K562 (cell line): ENCODE results near the gene DCLK3. TPM values are rescaled to one million over a fixed set of nuclear protein-coding genes. Genes with fewer than 3 reads are reported as not detected.

Source experiments
- ATAC-seq: fragments of 200-7000 bp; cut with Tn5 transposase; 3 replicates; pipeline ENCODE4 v1.9.1; 2020; ENCODE audit warnings: moderate library complexity
- BruUV-seq: library from RNA; stranded (reverse); fragments of 400-500 nt; replicated peaks from 2 replicates; lab custom pipeline; 2021; lab: Mats Ljungman, UMichigan
- CTCF ChIA-PET: fragments of 300-600 bp; formaldehyde crosslinking; extraction: SDS; loops from one replicate; lab custom pipeline; 2021; ENCODE audit warnings: low intra/inter-chr PET ratio; lab: Yijun Ruan, JAX
- POLR2A ChIA-PET: fragments of 300-600, 350-650 bp; sonication (Branson Sonifier 250); formaldehyde crosslinking; extraction: SDS; loops from one replicate; lab custom pipeline; 2021; ENCODE audit warnings: antibody characterized with exemption, inconsistent platforms; lab: Yijun Ruan, JAX
- DNase-seq, 4 experiments: peaks; one replicate each; pipeline versions ENCODE4 v3.0.0 to v3.0.0-alpha.2; 2011 to 2018; ENCODE audit warnings: low spot score in 3 of 4, mixed read lengths in 3 of 4; ENCODE audit errors: extremely low read depth in 1 of 4
- FAIRE-seq: peaks from 2 replicates; lab custom pipeline; 2011; peaks lifted over from hg19 to GRCh38; lab: Jason Lieb, UNC
- H2AFZ ChIP-seq: 2 replicates; pipeline ENCODE4 v1.6.0; 2011; ENCODE audit warnings: low read depth, low read length, control low read depth, inconsistent platforms
- H3K27ac ChIP-seq: fragments of 200-600 bp; 3 replicates; pipeline ENCODE4 v1.8.0; 2011; ENCODE audit warnings: low read depth, mild to moderate bottlenecking, control low read depth, inconsistent platforms, low read length, moderate library complexity, mixed read lengths; ENCODE audit errors: extremely low read depth
- H3K27me3 ChIP-seq, 2 experiments: fragments of 300-600 bp in 1 of 2; 2 replicates in 1 of 2; 3 replicates in 1 of 2; pipeline versions ENCODE4 v1.6.0 to v1.8.0; 2011; ENCODE audit warnings: inconsistent platforms in 2 of 2, low read length in 2 of 2, mild to moderate bottlenecking in 1 of 2, mixed read lengths in 1 of 2, moderate library complexity in 1 of 2; ENCODE audit not compliant: control insufficient read depth in 2 of 2, insufficient read depth in 2 of 2
- H3K36me3 ChIP-seq: fragments of 300-600 bp; 3 replicates; pipeline ENCODE4 v1.8.0; 2011; ENCODE audit warnings: mild to moderate bottlenecking, low read length, inconsistent platforms; ENCODE audit not compliant: control insufficient read depth, insufficient read depth
- H3K4me1 ChIP-seq, 2 experiments: fragments of 200-600 bp in 1 of 2; replicated peaks in 1 of 2; 2 replicates in 1 of 2; 3 replicates in 1 of 2; pipeline versions ENCODE4 v1.5.1 to v1.8.0; 2011; ENCODE audit warnings: inconsistent platforms in 2 of 2, low read length in 2 of 2, mild to moderate bottlenecking in 1 of 2, mixed read lengths in 1 of 2, moderate library complexity in 1 of 2; ENCODE audit not compliant: control insufficient read depth in 2 of 2, insufficient read depth in 2 of 2
- H3K4me2 ChIP-seq: 2 replicates; pipeline ENCODE4 v1.6.1; 2011; ENCODE audit warnings: low read length, control low read depth, inconsistent platforms, mixed read lengths; ENCODE audit not compliant: insufficient read depth
- H3K4me3 ChIP-seq: fragments of 200-600 bp; sonication (generic), shearing (Covaris generic); 2 replicates; pipeline ENCODE4 v1.5.1; 2016; ENCODE audit warnings: control low read depth, inconsistent platforms
- H3K79me2 ChIP-seq: fragments of 200-600 bp; 3 replicates; pipeline ENCODE4 v1.8.0; 2011; ENCODE audit warnings: low read length, inconsistent platforms; ENCODE audit not compliant: control insufficient read depth, insufficient read depth
- H3K9ac ChIP-seq, 2 experiments: 2 replicates each; pipeline versions ENCODE4 v1.6.0 to v1.6.1; 2011; ENCODE audit warnings: low read depth in 2 of 2, low read length in 2 of 2, control low read depth in 1 of 2, inconsistent platforms in 1 of 2, mild to moderate bottlenecking in 1 of 2, mixed read lengths in 1 of 2; ENCODE audit not compliant: insufficient read depth in 1 of 2
- H3K9me1 ChIP-seq: one replicate; pipeline ENCODE4 v1.6.0; 2011; ENCODE audit warnings: inconsistent platforms, mild to moderate bottlenecking, low read length, moderate library complexity; ENCODE audit not compliant: control insufficient read depth, insufficient read depth
- H3K9me3 ChIP-seq: replicated peaks from 2 replicates; pipeline ENCODE4 v1.5.1; 2011; ENCODE audit warnings: low read depth, low read length, inconsistent platforms; ENCODE audit not compliant: control insufficient read depth, insufficient read depth
- H4K20me1 ChIP-seq: replicated peaks from 2 replicates; pipeline ENCODE4 v1.6.1; 2011; ENCODE audit warnings: low read length, inconsistent platforms, mixed read lengths; ENCODE audit not compliant: control insufficient read depth, insufficient read depth
- EWSR1 ChIP-seq: fragments of 450-650 bp; IDR thresholded peaks from 2 replicates; pipeline ENCODE4 v1.6.1; 2018; ENCODE audit warnings: borderline replicate concordance, mild to moderate bottlenecking, low read depth, moderate library complexity; ENCODE audit not compliant: partially characterized antibody
- HNRNPL ChIP-seq: fragments of 200-400 bp; formaldehyde crosslinking; IDR thresholded peaks from 2 replicates; pipeline ENCODE4 v1.6.1; 2017; ENCODE audit warnings: low read depth, mild to moderate bottlenecking, low read length
- MAFG ChIP-seq: fragments of 450-650 bp; conservative IDR thresholded peaks from 2 replicates; pipeline ENCODE4 v1.6.1; 2016; ENCODE audit warnings: missing genetic modification characterization, missing compliant biosample characterization
- NR2C1 ChIP-seq, 2 experiments: fragments of 450-650 bp; IDR thresholded peaks; 2 replicates each; pipeline ENCODE4 v1.6.1; 2017; ENCODE audit warnings: mild to moderate bottlenecking in 2 of 2, antibody characterized with exemption in 1 of 2, inconsistent platforms in 1 of 2, missing compliant biosample characterization in 1 of 2, missing genetic modification characterization in 1 of 2
- RBM25 ChIP-seq: fragments of 200-400 bp; formaldehyde crosslinking; IDR thresholded peaks from 2 replicates; pipeline ENCODE4 v1.6.1; 2018; ENCODE audit warnings: low read length, low read depth, moderate library complexity; ENCODE audit not compliant: severe bottlenecking
- U2AF1 ChIP-seq: fragments of 200-400 bp; formaldehyde crosslinking; optimal IDR thresholded peaks from 2 replicates; pipeline ENCODE3; 2017; ENCODE audit warnings: mild to moderate bottlenecking, low read depth, low read length, moderate library complexity
- ZBED1 ChIP-seq: IDR thresholded peaks from 2 replicates; pipeline ENCODE4 v1.6.1; 2014
- ZFP1 ChIP-seq: fragments of 450-650 bp; formaldehyde crosslinking; IDR thresholded peaks from 2 replicates; pipeline ENCODE4 v1.4.0; 2020; ENCODE audit warnings: mild to moderate bottlenecking, mixed read lengths
- WGBS: fragments of 100-300 bp; shearing (Covaris generic); methylation state at CpG from one replicate; pipeline ENCODE4 v1.1.6; 2016; ENCODE audit warnings: low coverage, mixed read lengths; ENCODE audit not compliant: insufficient coverage; ENCODE audit errors: missing lambda C conversion rate; 5-methylcytosine and 5-hydroxymethylcytosine counted together
- in situ Hi-C: fragments of 300-500 bp; cut with MboI; formaldehyde crosslinking; loops from 4 replicates; pipeline ENCODE4 v1.15.0; 2018; ENCODE audit warnings: inconsistent platforms, mixed read lengths
- intact Hi-C: fragments of 100-400 bp; cut with micrococcal nuclease; formaldehyde crosslinking; loops from 2 replicates; pipeline ENCODE4 v1.14.2; 2022
- polyA plus RNA-seq, 8 experiments: library from polyadenylated mRNA; depleted of rRNA in 4 of 8; stranded (reverse) in 5 of 8; unstranded in 3 of 8; fragments of >200 nt; fragmentation: Nextera tagmentation in 2 of 8; fragmentation: Illumina TruSeq in 1 of 8; extraction: Ambion mirVana in 2 of 8; extraction: Trizol in 1 of 8; gene quantifications; 2 replicates each; pipeline versions ENCODE4 v1.2.1 to v1.2.3, GENCODE V29; 2011 to 2014; ENCODE audit warnings: inconsistent platforms in 1 of 8, missing spikeins in 1 of 8
- total RNA-seq, 7 experiments: library from RNA; depleted of rRNA in 6 of 7; stranded (reverse); fragments of >200 nt in 6 of 7; fragmentation: Illumina TruSeq in 2 of 7; extraction: Trizol in 2 of 7; gene quantifications; 2 replicates each; pipeline versions ENCODE4 v1.2.1 to v1.2.3, GENCODE V29; 2011 to 2021; ENCODE audit warnings: low replicate concordance in 1 of 7
- TF ChIP-seq, protein P1 (sequence below): fragments of 250-450 bp; sonication (Bioruptor Pico); IDR thresholded peaks from 2 replicates; pipeline ENCODE4 v1.8.0; 2022; ENCODE audit warnings: inconsistent platforms, mild to moderate bottlenecking, moderate library complexity, borderline replicate concordance
- TF ChIP-seq, protein P2 (sequence below): sonication (generic); formaldehyde crosslinking; IDR thresholded peaks from 2 replicates; pipeline ENCODE4 v1.9.0; 2022; ENCODE audit warnings: mild to moderate bottlenecking, missing genetic modification reagents

Gene DCLK3
- total and polyA plus RNA-seq, 9 of the 15 experiments (the other 6 are each of a cell fraction or from before 2014, with no cell fraction given) = not detected

DNA sequence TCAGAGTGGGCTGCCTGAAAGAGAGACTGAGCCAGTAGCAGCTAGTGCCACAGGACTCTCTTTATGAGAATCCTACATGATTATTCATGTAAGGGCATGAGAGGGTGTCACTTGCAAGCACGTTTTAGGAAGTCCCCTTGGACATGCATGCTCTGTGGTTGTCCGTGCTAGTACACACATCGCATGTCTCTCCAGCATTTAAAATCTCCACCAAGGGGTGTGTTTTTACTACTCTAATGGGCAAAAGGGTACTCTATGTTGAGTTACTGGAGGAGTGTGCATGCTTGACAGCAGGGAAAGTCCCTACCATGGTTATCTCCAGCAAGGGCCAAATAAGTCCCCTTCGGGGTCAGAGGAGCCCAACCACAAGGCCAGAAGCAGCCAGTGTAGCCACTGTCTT, 70.7 kb downstream of the DCLK3 start:
- no peak for ATAC-seq
- Histone ChIP-seq H3K27me3 (no peaks in the 10 kb centered on the region), H3K36me3 (no peaks in the 10 kb centered on the region), H3K4me1 (no peaks in the 10 kb centered on the region), H3K9me3 (no peaks in the 10 kb centered on the region), H3K4me3 (no peak overlapping the region), H3K9me1 (no peaks in the 10 kb centered on the region), H3K9ac (no peak overlapping the region), H3K27ac (no peak overlapping the region), H4K20me1 (no peaks in the 10 kb centered on the region), H2AFZ (no peak overlapping the region), H3K4me2 (no peak overlapping the region), H3K79me2 (no peaks in the 10 kb centered on the region)
- no peak for DNase-seq
- intact Hi-C loops = no loop called here
- no peak for TF ChIP-seq RBM25
- no peak for TF ChIP-seq EWSR1
- no peak for TF ChIP-seq U2AF1
- TF ChIP-seq NR2C1 (IDR thresholded peaks at IDR 0.05) = no peak
- no peak for TF ChIP-seq NR2C1 (tag; IDR thresholded peaks at IDR 0.05)
- TF ChIP-seq, protein P1, sequence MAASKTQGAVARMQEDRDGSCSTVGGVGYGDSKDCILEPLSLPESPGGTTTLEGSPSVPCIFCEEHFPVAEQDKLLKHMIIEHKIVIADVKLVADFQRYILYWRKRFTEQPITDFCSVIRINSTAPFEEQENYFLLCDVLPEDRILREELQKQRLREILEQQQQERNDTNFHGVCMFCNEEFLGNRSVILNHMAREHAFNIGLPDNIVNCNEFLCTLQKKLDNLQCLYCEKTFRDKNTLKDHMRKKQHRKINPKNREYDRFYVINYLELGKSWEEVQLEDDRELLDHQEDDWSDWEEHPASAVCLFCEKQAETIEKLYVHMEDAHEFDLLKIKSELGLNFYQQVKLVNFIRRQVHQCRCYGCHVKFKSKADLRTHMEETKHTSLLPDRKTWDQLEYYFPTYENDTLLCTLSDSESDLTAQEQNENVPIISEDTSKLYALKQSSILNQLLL (CRISPR knock-in tag) = no peak
- no peak for TF ChIP-seq HNRNPL
- no peak for TF ChIP-seq MAFG (tag)
- TF ChIP-seq, protein P2, sequence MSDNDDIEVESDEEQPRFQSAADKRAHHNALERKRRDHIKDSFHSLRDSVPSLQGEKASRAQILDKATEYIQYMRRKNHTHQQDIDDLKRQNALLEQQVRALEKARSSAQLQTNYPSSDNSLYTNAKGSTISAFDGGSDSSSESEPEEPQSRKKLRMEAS = no peak
- no peak for TF ChIP-seq ZFP1 (CRISPR knock-in tag)
- TF ChIP-seq ZBED1 = no peak
- in situ Hi-C loops = no loop called here
- ChIA-PET POLR2A (interaction anchor here (0.6 to 1.6 kb wide), 4 partner anchors 20 to 1025 kb away, joined by 3 to 5 read pairs (median 4); no protein-coding TSS in a partner anchor), CTCF (no interaction called here)
- no TSS peak for BruUV-seq
- FAIRE-seq = no peak
- WGBS = 0% methylated on average over 4 of the region's 4 CpGs
